ENCODE results near the gene TCERG1L.

- TF ChIP-seq CTCF (IDR thresholded peaks at IDR 0.05) (no peak), HMGXB4 (CRISPR knock-in tag; IDR thresholded peaks at IDR 0.05) (no peak), SMAD4 (CRISPR knock-in tag; IDR thresholded peaks at IDR 0.05) (no peak), USF2 (CRISPR knock-in tag; IDR thresholded peaks at IDR 0.05) (no peak), KAT7 (CRISPR knock-in tag; IDR thresholded peaks at IDR 0.05; ENCODE audit: borderline replicate concordance) (no peak), MXD4 (CRISPR knock-in tag; IDR thresholded peaks at IDR 0.05; ENCODE audit: borderline replicate concordance) (no peak), E2F1 (CRISPR knock-in tag; IDR thresholded peaks at IDR 0.05) (no peak), ZSCAN18 (CRISPR knock-in tag; IDR thresholded peaks at IDR 0.05) (no peak), USF1 (CRISPR knock-in tag; IDR thresholded peaks at IDR 0.05) (no peak), ARID4B (CRISPR knock-in tag; IDR thresholded peaks at IDR 0.05; ENCODE audit: borderline replicate concordance) (no peak), TP53 (CRISPR knock-in tag; IDR thresholded peaks at IDR 0.05) (no peak), ATF3 (CRISPR knock-in tag; conservative IDR thresholded peaks at IDR 0.05) (no peak)
These were observed 2.6 kb upstream of the TCERG1L start for GRCh38 chr10:131314148-131314547.

All from WTC11 (cell line).